A673 (cell line): ENCODE results near the gene MGLL.

Experiments used
- CTCF ChIP-seq: fragments of 300-800, 200-600 bp; sonication (generic); conservative IDR thresholded peaks from 2 replicates; pipeline ENCODE4 v1.5.1; 2017; ENCODE audit warnings: low read depth, mild to moderate bottlenecking, antibody characterized with exemption, low read length, moderate library complexity, mixed read lengths
- EZH2 ChIP-seq: fragments of 200-600 bp; sonication (generic); IDR thresholded peaks from 2 replicates; pipeline ENCODE4 v1.6.1; 2017; ENCODE audit warnings: borderline replicate concordance, low read depth, mild to moderate bottlenecking, mixed read lengths, antibody characterized with exemption, low read length; ENCODE audit not compliant: poor library complexity, severe bottlenecking

GRCh38 chr3:127762077-127762786 is 60.1 kb downstream of the MGLL start:
- TF ChIP-seq CTCF (no peak), EZH2 (no peak)
